GM11168 (cell line): ENCODE data around the gene PPP5C.
"Not testable (repeated sequence)": the region's sequence is repeated elsewhere in the genome, so short reads cannot be mapped to it uniquely, and the experiment has no call there.

ENCODE experiments used
- in situ Hi-C: fragments of 300-500 bp; cut with MboI; formaldehyde crosslinking; loops from one replicate; pipeline ENCODE4 v1.12.0; 2022; ENCODE audit warnings: low sequenced_read_pairs; ENCODE audit not compliant: unreplicated experiment

Gene PPP5C

DNA sequence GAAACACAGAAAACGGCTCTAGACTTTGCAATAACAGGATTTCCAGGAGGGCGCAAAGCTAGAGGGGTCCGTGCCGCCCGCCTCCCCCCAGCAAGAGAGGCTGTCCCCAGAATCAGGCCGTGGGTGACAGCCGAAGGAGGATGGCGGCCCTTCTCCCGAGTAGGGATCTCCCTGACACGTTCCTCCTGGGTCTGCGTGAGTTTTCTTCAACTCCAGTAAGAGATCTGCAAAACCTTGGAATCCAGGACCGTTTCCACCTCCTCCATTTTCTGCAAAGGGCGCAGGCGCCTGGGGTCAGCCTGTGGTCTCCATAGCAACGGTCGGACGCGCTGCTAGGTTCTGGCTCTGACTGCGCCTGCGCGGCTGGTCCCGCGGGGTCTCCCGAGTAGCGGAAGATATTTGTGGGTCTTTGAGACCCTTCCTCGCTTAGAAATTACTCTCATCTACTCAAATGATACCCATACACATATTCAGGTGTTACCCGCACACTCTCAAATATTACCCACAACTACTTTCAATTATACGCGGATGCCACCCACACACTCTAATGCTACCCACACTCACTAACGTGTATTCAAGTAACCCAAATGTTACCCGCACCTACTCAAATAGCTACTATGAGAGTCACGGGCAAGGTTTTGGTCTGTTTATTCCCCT lies 79.7 kb downstream of the PPP5C start:
- in situ Hi-C loops, result no loop called here

DNA sequence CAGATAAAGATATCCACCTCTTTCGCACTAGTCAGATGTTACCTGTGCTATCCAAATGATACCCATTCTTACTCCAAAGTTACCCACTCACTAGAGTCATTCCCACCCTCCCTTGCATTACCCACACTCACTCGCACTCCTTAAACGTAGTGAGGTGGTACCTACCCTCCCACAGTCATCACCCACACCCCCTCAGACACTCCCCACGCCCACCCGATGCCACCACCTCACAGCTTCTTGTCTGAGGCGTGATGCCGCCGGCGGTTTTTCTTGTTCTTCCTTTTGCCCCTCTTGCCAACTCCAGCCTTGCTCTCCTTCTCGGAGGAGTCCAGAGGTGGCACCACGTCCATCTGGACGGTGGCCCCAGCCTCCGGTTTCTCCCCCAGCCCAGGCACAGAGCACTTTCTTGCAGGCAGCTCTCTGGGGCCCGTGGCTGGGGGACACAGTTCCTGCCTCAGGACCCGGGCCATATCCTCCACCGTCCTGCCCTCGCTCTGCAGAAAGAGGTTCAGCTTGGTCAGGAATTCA lies 80.7 kb downstream of the PPP5C start:
- in situ Hi-C loops, result no loop called here

DNA sequence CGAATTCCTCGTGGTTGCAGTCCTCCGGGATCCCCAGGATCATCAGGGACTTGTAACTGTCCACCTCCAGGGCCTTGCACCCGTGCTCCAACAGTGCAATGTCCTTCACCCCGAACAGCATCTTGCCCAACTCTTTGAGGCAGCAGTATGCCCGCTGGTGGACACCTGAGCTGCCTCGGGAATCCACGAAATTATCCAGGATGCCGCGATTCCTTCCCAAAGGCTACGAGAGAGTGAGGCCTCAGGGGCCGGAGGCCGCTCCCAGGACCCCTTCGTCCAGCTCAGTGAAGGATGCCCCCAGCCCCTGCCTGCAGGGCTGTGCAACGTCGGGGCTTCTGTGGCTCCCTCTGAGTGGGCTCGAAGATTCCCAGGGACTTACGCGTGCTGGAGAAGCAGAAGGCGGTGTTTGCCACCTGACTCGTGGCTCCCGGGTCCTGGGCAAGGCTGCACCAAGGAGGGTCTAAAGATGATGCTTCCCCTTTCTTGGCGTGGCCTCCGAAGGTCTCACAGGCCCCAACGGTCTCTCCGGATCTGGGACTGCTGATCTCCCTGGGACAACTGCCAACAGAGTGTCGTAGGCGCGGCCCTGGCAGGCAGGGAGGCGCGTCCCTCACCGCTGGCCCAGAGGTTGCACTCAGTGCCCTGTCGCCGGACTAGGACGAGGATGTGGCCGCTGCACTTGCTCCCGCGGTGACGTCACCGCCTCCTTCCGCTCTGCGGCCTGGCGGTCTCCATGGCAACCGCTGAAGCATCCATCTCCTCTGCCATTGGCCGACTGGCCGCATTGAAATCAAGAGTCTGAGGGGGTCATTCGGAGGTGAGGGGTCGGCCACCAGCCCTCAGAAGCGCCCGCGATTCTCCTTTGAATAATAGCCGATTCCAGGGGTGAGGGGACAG lies 81.6 kb downstream of the PPP5C start, which contains the start of gene PNMA8C:
PNMA8C (minus strand) TSS at position 698 of the 897 bp plus-strand sequence; CDS start at position 121, 577 bp downstream.
- in situ Hi-C loops, result no loop called here

DNA sequence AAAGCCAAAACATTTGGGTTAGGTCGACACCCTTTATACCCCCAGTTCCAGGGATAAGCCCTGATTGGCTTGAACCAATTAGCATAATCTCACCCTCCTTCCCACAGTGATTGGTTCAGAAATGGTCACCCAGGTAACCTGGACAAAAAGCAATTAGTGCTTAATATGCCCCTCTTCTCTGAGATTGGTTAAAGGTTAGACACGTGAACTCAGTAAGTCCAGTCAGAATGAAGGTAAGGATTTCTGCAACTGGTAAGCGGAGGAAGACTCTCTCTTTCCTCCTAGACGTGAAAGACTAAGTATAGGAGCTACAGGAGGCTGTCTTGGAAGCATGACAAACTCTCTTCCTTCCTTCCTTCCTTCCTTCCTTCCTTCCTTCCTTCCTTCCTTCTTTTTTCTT lies 83.1 kb downstream of the PPP5C start:
- in situ Hi-C loops, result no loop called here

DNA sequence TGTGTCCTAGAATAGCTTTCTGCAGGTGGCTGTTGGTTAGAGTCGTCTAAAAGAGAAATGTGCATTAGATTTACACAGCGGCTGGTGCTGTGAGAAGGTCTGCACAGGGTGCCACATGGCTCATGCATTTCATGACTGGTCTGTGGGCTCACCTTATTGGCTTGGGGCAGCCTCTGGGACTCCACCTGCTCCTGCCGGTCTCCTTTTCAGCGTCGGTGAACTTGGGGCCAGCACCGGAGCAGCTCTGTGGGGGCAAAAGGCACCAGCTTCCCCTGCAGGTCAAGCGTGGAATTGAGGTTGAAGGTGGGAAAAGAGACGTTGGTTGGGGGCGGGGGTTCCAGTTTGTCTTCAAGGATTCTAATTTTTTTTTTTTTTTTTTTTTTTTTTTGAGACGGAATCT lies 84.9 kb downstream of the PPP5C start:
- in situ Hi-C loops, result no loop called here

DNA sequence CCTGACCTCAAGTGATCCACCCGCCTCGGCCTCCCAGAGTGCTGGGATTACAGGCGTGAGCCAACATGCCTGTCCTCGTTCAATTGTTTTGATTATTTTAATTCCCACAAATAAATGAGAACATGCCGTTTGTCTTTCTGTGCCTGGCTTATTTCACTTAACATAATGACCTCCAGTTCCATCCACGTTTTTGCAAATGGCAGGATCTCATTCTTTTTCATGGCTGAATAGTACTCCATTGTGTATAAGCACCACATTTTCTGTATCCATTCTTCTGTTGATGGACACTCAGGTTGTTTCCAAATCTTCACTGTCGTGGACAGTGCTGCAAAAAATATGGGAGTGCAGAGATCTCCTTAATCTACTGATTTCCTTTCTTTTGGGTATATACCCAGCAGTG lies 86.6 kb downstream of the PPP5C start:
- in situ Hi-C loops, result not testable (repeated sequence)

DNA sequence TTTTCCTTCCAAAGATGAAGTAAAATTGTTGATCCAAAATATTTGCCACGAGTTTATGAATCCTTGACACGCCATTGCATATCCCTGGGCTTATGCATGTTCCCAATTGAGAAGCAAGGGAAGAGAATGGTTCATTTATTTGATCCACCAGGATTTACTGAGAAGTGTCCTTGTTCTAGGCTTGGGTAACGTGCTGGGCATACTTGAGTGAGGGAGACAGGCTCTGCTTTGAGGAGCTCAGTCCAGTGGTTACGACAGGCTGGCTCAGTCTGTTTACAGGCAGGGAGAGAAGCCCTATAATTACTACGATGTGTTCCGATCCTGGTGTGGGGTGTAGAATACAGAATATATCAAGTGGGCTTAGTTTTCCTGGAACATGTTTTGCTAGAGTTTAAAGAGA lies 88.1 kb downstream of the PPP5C start:
- in situ Hi-C loops, result no loop called here

DNA sequence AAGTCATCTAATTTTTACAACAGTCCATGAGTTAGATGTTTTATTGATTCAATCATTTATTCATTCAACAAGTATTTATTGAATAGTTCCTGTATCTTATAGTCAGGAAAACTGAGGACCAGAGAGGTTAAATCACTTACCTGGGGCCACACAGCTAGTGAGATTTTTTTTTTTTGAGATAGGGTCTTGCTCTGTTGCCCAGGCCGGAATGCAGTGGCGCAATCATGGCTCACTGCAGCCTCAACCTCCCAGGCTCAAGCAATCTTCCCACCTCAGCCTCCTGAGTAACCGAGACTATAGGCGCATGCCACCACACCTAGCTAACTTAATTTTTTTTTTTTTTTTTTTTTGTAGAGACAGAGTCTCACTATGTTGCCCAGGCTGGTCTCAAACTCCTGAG lies 88.8 kb downstream of the PPP5C start:
- in situ Hi-C loops, result not testable (repeated sequence)
